ENCODE results near the gene TRPM6.

TRPM6 gene

GRCh38 chr9:74696520-74696919, 191.2 kb downstream of the TRPM6 start:
- H3K4me3 ChIP-seq (ENCODE audit: low read depth, low read length) = no peak overlapping the region
- TF ChIP-seq CTCF (IDR thresholded peaks at IDR 0.05; ENCODE audit: borderline replicate concordance, insufficient read depth, low read depth, low read length) = no peak

GRCh38 chr9:74691058-74691457, 196.7 kb downstream of the TRPM6 start:
- no peak for TF ChIP-seq CTCF (IDR thresholded peaks at IDR 0.05; ENCODE audit: borderline replicate concordance, insufficient read depth, low read depth, low read length)
- no peak overlapping the region for H3K4me3 ChIP-seq (ENCODE audit: low read depth, low read length)

- no peak for TF ChIP-seq CTCF (IDR thresholded peaks at IDR 0.05; ENCODE audit: borderline replicate concordance, insufficient read depth, low read depth, low read length)
- H3K4me3 ChIP-seq (ENCODE audit: low read depth, low read length) = no peak overlapping the region
Measured at GRCh38 chr9:74683322-74683721, 204.4 kb downstream of the TRPM6 start.

GRCh38 chr9:74681906-74682305, 205.8 kb downstream of the TRPM6 start:
- no peak for TF ChIP-seq CTCF (IDR thresholded peaks at IDR 0.05; ENCODE audit: borderline replicate concordance, insufficient read depth, low read depth, low read length)
- no peak overlapping the region for H3K4me3 ChIP-seq (ENCODE audit: low read depth, low read length)

- TF ChIP-seq CTCF (IDR thresholded peaks at IDR 0.05; ENCODE audit: borderline replicate concordance, insufficient read depth, low read depth, low read length) = no peak
- H3K4me3 ChIP-seq (ENCODE audit: low read depth, low read length) = no peak overlapping the region
Measured at GRCh38 chr9:74674077-74674476, 213.6 kb downstream of the TRPM6 start.

Data from GM12875 (cell line).